Ammon's horn (tissue), 1 donor: Measurements from ENCODE around the gene TOMM34.
A peak's percentile ranks its signal among the peaks of the same experiment; 100 is the strongest.

Source experiments
- DNase-seq: peaks from one replicate; pipeline ENCODE4 v3.0.0-alpha.2; 2016; ENCODE audit warnings: low spot score

Gene TOMM34, protein sequence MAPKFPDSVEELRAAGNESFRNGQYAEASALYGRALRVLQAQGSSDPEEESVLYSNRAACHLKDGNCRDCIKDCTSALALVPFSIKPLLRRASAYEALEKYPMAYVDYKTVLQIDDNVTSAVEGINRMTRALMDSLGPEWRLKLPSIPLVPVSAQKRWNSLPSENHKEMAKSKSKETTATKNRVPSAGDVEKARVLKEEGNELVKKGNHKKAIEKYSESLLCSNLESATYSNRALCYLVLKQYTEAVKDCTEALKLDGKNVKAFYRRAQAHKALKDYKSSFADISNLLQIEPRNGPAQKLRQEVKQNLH

DNA sequence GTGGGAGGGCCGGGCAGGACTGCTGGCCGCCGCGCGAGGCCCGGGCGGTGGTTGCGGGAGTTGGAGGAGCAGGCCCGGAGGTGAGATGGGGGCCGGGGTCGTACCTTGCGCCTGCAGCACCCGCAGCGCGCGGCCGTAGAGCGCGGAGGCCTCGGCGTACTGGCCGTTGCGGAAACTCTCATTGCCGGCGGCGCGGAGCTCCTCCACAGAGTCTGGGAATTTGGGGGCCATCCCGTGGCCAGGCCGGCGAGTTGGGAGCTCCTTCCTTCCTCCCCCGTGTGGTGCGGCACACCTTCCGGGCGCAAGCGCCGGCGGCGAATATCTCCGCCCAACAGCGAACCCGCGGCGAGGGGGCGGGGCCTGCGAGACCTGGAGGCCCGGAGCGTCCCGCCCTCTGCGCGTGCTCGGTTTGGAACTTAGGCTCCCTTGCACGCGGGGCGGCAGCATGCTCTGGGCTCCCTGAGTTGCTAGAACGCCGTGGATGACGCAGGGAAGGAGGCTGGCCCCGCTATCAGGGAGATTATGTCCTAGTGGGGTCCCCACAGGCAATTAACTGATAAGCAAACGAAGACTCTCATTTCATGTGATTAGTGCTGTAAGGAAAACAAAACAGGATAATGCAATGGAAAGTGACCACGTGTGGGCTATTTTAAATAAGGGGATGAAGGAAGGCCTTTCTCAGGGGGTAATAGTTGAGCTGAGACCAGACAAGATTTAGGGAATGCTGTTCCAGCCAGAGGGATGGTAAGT lies at the start of gene TOMM34:
TOMM34 (minus strand) TSS at position 295 of the 750 bp plus-strand sequence; CDS start at position 231, 64 bp downstream.
- DNase-seq: peak; percentile 96

DNA sequence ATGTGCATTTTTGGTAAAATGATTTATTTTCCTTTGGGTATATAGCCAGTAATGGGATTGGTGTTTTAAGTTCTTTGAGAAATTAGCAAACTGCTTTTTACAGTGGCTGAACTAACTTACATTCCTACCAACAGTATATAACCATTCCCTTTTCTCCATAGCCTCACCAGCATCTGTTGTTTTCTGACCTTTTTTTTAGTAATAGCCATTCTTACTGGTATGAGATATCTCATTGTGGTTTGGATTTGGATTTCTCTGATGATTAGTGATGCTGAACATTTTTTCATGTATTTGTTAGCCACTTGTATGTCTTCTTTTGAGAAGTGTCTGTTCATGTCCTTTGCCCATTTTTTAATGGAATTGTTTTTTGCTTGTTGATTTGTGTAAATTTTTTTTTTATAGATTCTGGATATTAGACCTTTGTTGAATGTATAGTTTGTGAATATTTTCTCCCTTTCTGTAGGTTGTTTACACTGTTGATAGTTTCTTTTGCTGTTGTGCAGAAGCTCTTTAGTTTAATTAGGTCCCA lies 48.4 kb upstream of the TOMM34 start:
- DNase-seq: no peak

DNA sequence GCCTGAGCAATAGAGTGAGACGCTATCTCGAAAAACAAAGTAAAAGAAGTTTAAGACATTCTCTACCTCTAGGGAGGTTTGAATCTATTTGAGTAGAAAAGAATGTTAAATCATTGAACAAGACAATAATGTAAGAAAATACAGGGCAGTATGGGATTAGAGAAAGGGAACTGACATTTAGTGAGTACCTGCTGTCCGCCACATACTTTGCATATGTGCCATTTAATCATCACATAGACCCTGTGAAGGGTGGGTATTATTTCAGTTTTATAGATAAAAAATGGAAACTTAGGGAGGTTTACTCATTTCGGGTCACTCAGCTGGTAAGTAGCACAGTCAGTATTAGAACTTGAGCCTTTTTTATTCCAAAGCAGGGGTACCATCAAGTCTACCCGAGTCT lies 37.5 kb upstream of the TOMM34 start:
- no peak for DNase-seq

DNA sequence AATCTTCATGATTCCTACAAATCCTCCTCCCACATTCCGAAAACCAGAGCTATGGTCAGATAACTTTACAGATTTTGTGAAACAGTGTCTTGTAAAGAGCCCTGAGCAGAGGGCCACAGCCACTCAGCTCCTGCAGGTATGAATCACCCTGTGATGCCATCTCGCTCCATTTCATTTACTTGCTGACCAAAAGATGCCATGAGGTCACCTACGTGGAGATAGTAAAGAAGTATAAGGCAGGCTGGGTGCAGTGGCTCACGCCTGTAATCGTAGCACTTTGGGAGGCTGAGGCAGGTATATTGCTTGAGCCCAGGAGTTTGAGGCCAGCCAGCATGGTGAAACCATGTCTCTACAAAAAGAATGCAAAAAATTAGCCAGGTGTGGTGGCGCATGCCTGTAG lies 37.0 kb upstream of the TOMM34 start:
- no peak for DNase-seq

DNA sequence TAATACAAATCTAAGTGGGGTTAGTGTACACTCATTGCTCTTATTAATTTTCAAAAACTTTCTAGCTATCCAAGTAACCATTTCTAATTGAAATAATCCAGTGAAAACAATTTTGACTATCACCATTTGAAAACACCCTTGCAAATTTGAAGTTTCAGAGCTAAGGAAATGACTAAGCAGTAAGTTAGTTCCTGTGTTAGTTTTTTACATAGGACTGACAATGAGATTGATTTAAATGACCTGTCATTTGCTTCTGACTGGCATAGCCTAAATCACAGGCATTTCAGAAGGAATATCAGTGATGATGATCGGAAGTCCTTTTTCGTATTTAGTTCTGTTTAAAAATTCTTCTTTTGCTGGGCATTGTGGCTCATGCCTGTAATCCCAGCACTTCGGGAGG lies 33.1 kb upstream of the TOMM34 start:
- DNase-seq: no peak

DNA sequence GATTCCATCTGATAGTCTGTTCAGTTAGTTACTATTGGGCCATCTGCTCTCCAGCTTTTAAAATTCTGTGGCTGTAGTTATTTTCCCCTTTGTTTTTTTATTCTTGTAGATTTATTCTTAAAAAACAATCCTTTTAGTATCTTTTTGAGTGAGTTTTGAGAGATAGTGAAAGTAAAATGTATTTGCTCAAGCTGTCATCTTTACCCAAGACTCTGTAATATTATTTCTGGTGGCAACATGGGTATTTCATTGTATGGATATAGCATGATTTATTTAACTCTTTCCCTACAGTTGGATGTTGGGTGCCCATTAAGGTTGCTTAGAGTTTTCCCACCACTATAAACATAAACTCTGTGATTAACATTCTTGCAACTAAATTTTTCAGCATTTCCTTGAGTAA lies 30.8 kb upstream of the TOMM34 start:
- no peak for DNase-seq

DNA sequence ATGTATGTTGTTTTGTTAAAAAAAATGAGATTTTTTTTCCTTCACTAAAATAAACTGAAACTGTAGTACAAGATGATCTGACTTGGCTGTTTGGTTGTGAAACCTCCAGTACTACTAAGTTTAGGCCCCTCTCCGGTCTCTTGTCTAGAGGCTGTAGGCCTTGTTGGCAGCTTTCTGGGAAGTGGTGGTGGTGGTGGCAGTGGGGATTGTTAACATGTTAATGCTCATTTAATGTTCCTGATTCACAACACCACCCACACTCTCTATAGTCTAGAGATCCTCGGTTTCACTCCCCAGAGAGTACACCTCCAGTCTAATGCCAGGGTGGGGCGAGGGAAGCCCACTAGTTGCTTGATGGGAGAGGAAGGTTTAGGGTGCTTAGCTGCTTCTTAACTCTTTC lies 30.2 kb upstream of the TOMM34 start:
- DNase-seq: peak; percentile 32

DNA sequence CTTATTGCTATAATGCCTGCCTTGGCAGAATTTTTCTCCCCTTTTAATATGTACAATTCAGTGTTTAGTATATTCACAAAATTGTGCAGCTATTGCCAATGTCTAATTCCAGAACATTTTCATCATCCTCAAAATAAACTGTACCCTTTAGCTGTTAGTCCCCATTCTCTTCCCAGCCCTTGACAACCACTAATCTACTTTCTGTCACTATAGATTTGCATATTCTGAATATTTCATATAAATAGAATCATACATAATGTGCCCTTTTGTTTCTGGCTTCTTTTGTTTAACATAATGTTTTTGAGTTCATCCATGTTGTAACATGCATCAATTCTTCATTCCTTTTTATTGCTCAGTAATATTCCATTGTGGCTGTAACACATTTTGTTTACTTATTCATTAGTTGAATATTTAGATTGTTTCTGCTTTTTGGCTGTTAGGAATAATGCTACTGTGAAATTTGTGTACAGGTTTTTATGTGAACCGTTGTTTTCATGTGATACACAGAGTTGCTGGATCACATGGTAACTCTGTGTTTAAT lies 28.5 kb upstream of the TOMM34 start:
- DNase-seq: no peak

DNA sequence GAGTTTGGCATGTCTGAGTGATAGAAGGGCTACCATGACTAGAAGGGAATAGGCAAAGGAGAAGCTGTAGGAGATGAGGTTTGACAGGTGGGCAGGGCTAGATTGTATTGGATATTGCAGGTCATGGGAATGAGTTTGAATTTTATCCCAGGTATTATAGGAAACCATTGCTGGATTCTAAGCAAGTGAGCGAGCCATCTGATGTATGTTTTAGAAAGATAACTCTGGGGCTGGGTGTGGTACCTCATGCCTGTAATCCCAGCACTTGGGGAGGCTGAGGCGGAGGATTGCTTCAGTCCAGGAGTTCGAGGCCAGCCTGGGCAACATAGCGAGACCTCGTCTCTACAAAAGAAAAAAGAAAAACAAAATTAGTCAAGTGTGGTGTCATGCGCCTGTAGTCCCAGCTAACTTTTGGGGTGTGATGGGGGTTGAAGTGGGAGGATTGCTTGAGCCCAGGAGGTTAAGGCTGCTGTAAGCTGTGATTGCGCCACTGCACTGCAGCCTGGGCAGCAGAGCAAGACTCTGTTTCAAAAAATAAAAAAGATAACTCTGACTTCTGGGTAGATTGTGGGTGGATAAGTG lies 23.0 kb upstream of the TOMM34 start:
- no peak for DNase-seq

DNA sequence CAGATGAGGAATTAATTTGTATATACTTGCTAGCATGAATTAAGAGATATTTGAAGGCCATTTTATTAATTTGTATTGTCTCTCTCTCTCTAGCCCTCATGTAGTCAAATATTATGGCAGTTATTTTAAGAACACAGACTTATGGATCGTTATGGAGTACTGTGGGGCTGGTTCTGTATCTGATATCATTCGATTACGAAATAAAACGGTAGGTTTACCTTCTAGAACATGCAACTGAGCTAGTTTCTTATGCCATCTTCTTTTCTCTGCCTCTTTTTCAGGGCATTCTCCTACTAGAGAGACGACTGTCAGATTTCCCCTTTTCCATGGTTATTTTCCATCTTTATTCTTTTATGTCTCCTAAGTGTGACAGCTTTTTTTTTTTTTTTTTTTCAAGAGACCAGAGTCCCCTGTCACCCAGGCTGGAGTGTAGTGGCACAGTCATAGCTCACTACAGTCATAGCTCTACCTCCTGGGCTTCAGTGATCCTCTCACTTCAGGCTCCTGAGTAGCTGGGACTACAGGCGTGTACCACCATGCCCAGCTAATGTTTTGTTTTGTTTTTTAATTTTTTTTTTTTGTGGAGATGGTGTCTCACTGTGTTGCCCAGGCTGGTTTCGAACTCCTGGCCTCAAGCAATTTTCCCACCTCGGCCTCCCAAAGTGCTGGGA lies 21.7 kb upstream of the TOMM34 start:
- DNase-seq: no peak

DNA sequence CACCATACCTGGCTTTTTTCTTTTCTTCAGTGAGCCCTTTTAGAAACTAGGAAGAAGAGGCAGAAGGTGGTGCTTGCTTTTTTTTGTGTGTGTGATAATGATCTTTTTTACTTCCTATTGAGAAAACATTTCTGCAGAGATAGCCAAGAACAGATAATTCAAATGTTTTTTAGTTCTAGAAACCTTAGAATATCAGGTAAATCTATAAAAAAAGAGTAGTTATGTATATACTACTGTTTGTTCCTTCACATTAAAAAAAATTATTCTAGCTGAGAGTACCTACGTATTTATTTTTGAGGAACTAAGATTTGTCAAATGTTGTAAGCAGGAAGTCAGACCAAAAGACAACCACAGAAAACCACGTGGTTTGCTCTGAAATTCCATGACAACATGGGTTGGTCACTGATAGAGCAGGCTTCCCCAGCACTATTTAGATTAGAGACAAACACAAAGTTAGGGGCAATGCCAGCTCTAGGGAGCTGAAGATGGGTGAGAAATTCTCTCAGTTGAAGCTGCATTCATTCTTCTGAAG lies 19.0 kb upstream of the TOMM34 start:
- DNase-seq: peak; percentile 64

DNA sequence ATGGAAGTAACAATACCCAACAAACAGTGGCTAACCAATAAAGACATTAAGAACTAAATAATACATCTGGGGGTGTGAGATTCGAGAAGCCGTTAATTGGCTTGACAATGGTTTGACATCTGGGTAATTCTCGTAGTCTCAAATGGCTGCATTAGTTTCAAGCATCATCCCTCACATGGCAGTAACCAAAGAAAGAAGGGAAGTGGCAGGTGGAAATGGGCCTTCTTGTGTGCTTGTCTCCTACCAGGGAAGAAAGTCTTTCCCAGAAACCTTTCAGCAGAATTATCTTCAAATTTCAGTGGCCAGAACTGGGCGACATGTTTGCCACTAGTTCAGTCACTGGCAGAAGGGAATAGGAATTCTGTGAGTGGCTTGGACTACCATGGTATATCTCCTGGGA lies 16.5 kb upstream of the TOMM34 start:
- no peak for DNase-seq

DNA sequence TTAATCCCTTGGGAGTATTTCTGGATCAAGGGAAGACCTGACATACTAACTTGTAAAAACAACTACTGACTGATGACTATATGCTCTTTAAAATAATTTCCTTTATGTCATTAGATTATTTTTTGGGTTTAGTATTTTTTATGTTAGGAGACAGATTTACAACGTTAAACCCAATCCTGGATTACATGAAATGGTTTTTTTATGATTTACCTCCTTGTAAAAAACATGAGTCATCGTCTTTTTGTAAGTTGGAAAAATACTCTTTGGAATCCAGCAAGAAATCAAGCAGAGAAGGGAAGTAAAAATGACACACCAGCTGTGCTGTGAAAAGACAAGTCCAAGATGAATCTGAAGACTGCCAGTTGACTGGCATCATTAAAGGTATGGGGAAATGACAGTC lies 12.9 kb upstream of the TOMM34 start:
- DNase-seq: no peak

DNA sequence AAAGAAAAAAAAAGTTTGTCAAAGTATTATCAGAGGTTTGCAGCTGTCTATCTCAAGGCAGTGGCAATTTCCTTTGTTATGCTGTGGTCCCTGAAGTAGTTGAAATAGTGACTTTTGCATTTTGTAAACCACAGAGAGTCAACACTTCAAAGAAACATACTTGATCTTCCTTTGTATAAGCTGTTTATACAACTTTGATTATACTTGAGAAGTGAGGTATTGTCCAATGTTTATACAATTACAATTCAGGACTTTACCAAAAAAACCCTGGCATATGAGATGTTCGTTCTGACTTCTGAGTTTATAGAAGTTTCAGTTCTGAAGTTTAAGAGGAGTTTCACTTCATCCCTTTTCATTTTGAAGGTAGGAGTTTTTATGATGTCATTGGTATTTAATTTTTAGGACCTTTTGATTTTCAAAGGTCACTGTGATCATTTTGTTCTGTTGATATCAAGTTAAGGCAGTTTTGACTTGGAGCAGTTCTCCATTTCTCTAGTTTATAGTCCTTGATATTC lies 10.1 kb upstream of the TOMM34 start:
- no peak for DNase-seq

DNA sequence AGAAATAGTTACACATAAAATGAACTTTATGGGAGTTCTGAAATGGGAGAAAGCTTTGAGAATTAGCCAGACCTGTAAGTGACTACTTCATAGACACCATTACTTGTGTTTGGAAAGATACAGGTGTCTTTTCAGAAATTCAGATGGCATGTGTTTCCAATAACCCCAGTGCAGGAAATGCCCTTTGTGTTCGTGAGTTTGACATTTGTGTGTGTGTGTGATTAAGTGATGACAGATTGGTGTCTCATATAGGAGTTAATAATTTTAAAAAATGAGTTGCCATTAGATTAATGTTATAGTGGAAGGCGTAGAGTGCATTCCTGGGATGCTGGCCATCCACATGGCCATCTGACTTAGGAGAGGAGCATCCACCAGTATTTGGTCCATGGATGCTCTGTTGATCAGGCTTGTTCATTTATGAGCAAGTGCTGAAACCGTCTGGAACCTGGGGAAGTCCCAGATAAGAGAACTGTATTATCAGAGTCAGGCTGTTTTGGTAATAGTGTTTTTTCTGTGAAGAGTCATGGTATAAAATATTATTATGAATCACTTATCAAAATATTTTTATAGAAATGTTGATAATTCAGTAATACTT lies 9.2 kb upstream of the TOMM34 start:
- no peak for DNase-seq

DNA sequence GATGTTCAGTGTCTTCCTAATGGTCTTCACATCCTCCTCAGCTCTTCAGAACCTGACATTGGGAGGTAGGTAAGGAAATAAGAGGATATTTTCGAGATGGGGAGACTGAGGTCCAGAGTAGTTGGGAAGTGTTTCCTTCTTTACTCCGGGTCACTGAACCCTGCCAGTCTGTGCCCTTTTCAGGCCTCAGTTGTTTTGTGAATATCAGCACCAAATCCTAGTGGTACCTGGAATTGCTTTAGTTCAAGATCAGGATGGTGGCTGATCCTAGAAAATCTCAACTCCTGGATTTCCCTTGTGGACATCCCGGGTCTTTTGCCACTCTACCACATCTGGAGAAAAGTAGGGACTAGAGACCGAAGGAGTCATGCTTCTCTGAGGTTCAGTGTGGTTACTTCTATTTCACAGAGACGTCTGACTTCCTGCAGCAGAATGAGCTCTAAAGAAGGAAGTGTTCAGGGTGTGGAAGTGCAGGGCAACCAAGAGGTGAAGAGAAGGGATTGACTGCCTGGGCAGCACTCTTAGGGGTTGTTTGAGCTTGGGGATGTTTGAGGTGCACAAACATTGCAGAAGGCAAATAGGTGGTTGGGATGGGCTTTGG lies 7.1 kb upstream of the TOMM34 start:
- DNase-seq: peak; percentile 65

DNA sequence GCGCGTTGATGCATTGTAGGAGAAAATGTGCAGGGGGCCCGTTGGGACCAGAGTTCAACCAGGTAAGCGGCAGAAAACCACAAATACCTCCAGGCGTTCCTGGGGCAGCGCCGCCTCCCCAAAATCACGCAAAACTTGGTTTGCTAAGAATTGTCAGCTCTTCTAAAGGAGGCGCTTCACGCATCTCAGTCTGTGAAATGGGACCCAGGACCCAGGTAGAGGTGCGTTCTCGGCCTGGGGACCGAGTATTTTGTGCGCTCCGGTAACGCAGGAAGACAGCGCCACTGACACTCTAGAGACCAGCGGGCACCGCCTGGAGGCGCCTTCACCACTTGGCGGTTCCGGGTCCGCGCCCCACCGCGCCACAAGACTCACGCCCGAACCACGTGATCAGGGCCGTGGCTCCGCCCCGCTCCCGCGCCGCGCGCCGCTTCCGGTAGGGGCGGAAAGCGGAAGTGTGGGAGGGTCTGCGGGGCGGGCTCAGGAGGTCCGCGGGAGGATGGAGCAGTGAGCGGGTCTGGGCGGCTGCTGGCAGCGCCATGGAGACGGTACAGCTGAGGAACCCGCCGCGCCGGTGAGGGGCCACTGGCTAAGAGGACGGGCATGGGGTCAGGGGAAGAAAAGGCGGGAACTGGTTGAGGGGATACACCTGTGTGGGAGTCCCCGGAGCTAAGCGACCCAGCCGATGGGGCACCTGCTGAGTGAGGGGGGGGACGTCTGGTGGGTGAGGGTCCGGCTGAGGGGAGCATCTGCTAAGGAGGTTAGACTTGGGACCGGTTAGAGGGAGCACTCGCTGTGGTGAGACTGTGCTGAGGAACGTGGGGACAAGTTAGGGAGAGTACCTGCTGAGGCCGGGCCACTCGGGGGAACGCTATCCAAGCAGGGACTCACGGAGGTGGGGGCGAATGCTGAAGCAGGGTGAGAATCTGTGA lies 6.1 kb upstream of the TOMM34 start, which contains the start of gene STK4:
STK4 (plus strand) TSS at position 483 of the 932 bp plus-strand sequence; CDS start at position 540, 57 bp downstream.
- DNase-seq: peak; percentile 96

DNA sequence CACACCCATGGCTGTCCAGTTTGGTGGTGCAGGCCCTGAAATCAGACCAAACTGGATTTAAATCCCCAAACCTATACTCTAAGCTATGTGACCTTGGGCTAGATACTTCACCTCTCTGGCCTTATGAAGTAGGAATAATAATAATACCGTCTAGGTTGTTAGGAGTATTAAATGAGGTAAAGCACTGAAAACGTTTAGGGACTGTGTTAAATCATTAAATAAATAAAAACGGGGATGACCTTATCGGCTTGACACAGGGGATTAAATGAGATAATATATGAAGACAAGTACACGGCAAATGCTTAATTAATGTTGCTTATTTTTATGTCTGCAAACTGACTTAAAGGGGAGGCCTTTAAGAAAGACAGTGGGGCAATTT lies 5.4 kb upstream of the TOMM34 start:
- no peak for DNase-seq
